DOHH2 (cell line): ENCODE results near the gene ETV6.

Experiments
- H3F3A ChIP-seq: fragments of 200-600 bp; sonication (generic), shearing (Covaris generic); 2 replicates; pipeline ENCODE4 v1.6.0; 2016; ENCODE audit warnings: antibody characterized with exemption, mild to moderate bottlenecking; ENCODE audit not compliant: control insufficient read depth, insufficient read depth
- H3K27ac ChIP-seq: fragments of 200-600 bp; sonication (generic); 2 replicates; pipeline ENCODE4 v1.5.1; 2014; ENCODE audit warnings: low read depth, mild to moderate bottlenecking, low read length, moderate library complexity
- H3K27me3 ChIP-seq: fragments of 200-600 bp; sonication (generic); 2 replicates; pipeline ENCODE4 v1.6.1; 2014; ENCODE audit warnings: mild to moderate bottlenecking, low read length, mixed read lengths; ENCODE audit not compliant: control insufficient read depth
- H3K36me3 ChIP-seq: fragments of 200-600 bp; sonication (generic); 2 replicates; pipeline ENCODE4 v1.6.1; 2014; ENCODE audit warnings: mild to moderate bottlenecking, low read length, moderate library complexity, mixed read lengths; ENCODE audit not compliant: control insufficient read depth
- H3K4me1 ChIP-seq: fragments of 200-600 bp; sonication (generic); 2 replicates; pipeline ENCODE4 v1.6.1; 2014; ENCODE audit warnings: mild to moderate bottlenecking, low read length, mixed read lengths; ENCODE audit not compliant: control insufficient read depth
- H3K4me2 ChIP-seq: fragments of 200-600 bp; sonication (generic); 2 replicates; pipeline ENCODE4 v1.6.0; 2014; ENCODE audit warnings: mild to moderate bottlenecking, low read length, moderate library complexity
- H3K4me3 ChIP-seq: fragments of 200-600 bp; sonication (generic); 2 replicates; pipeline ENCODE4 v1.5.1; 2014; ENCODE audit warnings: mild to moderate bottlenecking, low read length, mixed read lengths
- H3K79me2 ChIP-seq: fragments of 200-600 bp; sonication (generic); 2 replicates; pipeline ENCODE4 v1.6.1; 2014; ENCODE audit warnings: mild to moderate bottlenecking, low read length, mixed read lengths; ENCODE audit not compliant: control insufficient read depth
- H3K9me2 ChIP-seq: fragments of 200-600 bp; sonication (generic); replicated peaks from 2 replicates; pipeline ENCODE4 v1.6.1; 2014; ENCODE audit warnings: mild to moderate bottlenecking, low read length, mixed read lengths; ENCODE audit not compliant: control insufficient read depth
- H3K9me3 ChIP-seq: fragments of 200-600 bp; sonication (generic); 2 replicates; pipeline ENCODE4 v1.6.1; 2014; ENCODE audit warnings: antibody characterized with exemption, low read length, mixed read lengths; ENCODE audit not compliant: control insufficient read depth, insufficient read depth
- H4K20me1 ChIP-seq: fragments of 200-600 bp; sonication (generic); 2 replicates; pipeline ENCODE4 v1.6.0; 2014; ENCODE audit warnings: low read depth, mild to moderate bottlenecking, antibody characterized with exemption, low read length, moderate library complexity; ENCODE audit not compliant: control insufficient read depth, insufficient read depth
- CTCF ChIP-seq: fragments of 200-600 bp; sonication (generic); IDR thresholded peaks from one replicate; pipeline ENCODE4 v1.5.1; 2014; ENCODE audit warnings: antibody characterized with exemption, mild to moderate bottlenecking, low read depth, low read length; ENCODE audit not compliant: poor library complexity, severe bottlenecking
- EZH2phosphoT487 ChIP-seq: fragments of 200-600 bp; sonication (generic); IDR thresholded peaks from 2 replicates; pipeline ENCODE4 v1.6.1; 2017; ENCODE audit warnings: borderline replicate concordance, mild to moderate bottlenecking, antibody characterized with exemption, low read length, moderate library complexity, mixed read lengths

Gene ETV6

DNA sequence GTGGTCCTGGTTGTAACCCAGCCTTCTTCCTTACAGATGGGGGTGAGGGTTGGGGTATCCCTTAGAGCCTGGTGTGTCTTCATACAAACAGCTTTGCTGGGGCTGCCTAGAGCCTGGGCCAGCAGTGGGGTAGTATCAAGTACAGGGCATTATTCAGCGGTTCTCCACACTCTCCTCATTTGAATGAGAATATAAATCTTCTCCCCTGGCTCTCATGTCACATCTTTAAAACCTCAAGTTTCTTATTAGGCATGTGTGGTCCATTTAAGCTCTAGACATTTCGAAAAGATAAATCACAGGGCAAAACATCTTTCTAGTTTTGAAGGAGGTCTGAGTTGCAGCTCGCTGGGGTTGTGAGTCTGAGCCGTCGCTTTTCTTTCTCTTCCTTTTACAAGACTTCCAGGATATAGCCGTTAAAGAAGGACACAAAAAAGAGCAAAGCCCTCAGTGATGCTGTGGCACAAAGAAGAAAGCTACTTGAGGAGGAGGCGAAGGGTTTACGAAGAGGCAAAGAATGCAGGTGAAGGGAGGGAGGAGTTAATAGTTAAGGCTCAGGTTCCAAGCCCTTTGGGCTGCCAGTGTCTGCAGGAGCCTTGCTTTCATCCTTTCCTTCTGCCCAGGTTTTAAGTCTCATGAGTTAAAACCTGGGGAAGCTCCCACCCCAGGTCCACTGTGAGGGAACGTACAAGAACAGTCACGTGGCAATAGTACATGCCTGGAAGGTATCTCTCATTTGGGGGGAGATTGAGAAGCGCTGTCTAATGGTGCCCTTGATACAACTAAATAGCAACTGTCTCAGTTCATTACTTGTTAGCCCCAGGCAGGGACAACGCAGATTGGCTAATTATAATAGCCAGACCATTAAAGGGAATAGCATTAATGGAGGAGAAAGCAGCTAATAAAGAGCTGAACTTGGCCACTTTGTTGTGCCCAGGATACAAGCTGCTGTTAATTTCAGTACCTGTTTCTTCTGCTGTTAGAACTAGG is 94.2 kb downstream of the ETV6 start:
- peaks cover 32% of the 10 kb centered on the region for H3K4me1 ChIP-seq
- no peak for TF ChIP-seq EZH2phosphoT487
- TF ChIP-seq CTCF, result no peak
- H3K79me2 ChIP-seq, result no peaks in the 10 kb centered on the region
- H3F3A ChIP-seq, result no peaks in the 10 kb centered on the region
- H3K27ac ChIP-seq, result no peak overlapping the region
- no peak overlapping the region for H3K4me2 ChIP-seq
- no peak overlapping the region for H3K4me3 ChIP-seq
- no peaks in the 10 kb centered on the region for H3K36me3 ChIP-seq
- no peaks in the 10 kb centered on the region for H4K20me1 ChIP-seq
- H3K9me2 ChIP-seq, result no peaks in the 10 kb centered on the region
- H3K27me3 ChIP-seq, result no peaks in the 10 kb centered on the region
- no peaks in the 10 kb centered on the region for H3K9me3 ChIP-seq

- H3K9me2 ChIP-seq, result no peaks in the 10 kb centered on the region
- H3K27me3 ChIP-seq, result no peaks in the 10 kb centered on the region
- no peaks in the 10 kb centered on the region for H3K79me2 ChIP-seq
- H3K27ac ChIP-seq, result no peak overlapping the region
- H3K4me3 ChIP-seq, result no peak overlapping the region
- peaks cover 39% of the 10 kb centered on the region for H3K4me1 ChIP-seq
- H3K9me3 ChIP-seq, result no peaks in the 10 kb centered on the region
- no peak overlapping the region for H3K4me2 ChIP-seq
- H3K36me3 ChIP-seq, result no peaks in the 10 kb centered on the region; the same call in 1 of the 2 replicates
- H4K20me1 ChIP-seq, result no peaks in the 10 kb centered on the region
- H3F3A ChIP-seq, result no peaks in the 10 kb centered on the region
- no peak for TF ChIP-seq EZH2phosphoT487
- TF ChIP-seq CTCF, result no peak
These were observed 94.9 kb downstream of the ETV6 start for GRCh38 chr12:11744410-11744801.

GRCh38 chr12:11745113-11745512 is 95.6 kb downstream of the ETV6 start:
- H4K20me1 ChIP-seq, result no peaks in the 10 kb centered on the region
- no peak overlapping the region for H3K27ac ChIP-seq
- no peaks in the 10 kb centered on the region for H3K9me3 ChIP-seq
- peaks cover 5% of the 10 kb centered on the region for H3K36me3 ChIP-seq
- H3K79me2 ChIP-seq, result peaks cover 3% of the 10 kb centered on the region
- TF ChIP-seq CTCF (no peak), EZH2phosphoT487 (no peak)
- no peaks in the 10 kb centered on the region for H3K27me3 ChIP-seq
- no peaks in the 10 kb centered on the region for H3F3A ChIP-seq
- peaks cover 46% of the 10 kb centered on the region for H3K4me1 ChIP-seq
- H3K4me2 ChIP-seq, result no peak overlapping the region
- H3K9me2 ChIP-seq, result no peaks in the 10 kb centered on the region
- no peak overlapping the region for H3K4me3 ChIP-seq
